Measurements from ENCODE around the gene ANXA11.

DNA sequence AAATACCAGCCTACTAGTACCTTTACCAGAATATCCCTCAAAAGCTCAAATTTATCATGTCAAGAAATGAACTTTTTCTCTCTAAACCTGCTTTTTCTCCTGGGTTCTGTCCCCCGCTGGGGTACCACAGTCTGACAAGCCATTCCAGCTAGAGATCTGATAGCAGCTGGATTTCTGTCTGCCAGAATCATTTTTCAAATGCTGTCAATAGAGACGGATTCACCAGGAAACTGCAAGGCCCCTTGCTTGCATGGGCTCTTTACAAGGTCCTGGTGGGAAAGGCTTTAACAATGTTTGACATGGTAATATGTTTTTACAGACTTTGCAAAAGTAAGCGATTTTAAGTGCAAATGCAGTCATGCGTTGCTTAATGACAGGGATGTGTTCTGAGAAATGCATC lies 4.9 kb upstream of the ANXA11 start:
- TF ChIP-seq CTCF (IDR thresholded peaks at IDR 0.05 in 2 of 3, conservative IDR thresholded peaks at IDR 0.05 in 1 of 3; ENCODE audit: borderline replicate concordance in 1 of 3, insufficient read depth in 1 of 3, low read depth in 2 of 3, low read length in 2 of 3): no peak
- no peak for TF ChIP-seq POLR2A (IDR thresholded peaks at IDR 0.05; ENCODE audit: borderline replicate concordance, extremely low read depth, insufficient read depth, insufficient read length)
- no peak for TF ChIP-seq EZH2 (IDR thresholded peaks at IDR 0.05)
- TF ChIP-seq EZH2phosphoT487 (IDR thresholded peaks at IDR 0.05; ENCODE audit: borderline replicate concordance): no peak
- no peak for TF ChIP-seq TCF7L2 (IDR thresholded peaks at IDR 0.05; ENCODE audit: borderline replicate concordance, extremely low read depth, insufficient read depth, insufficient read length)

All from HCT116 (cell line).